ENCODE results near the gene COL21A1. TPM values are rescaled to one million over a fixed set of nuclear protein-coding genes. Genes with fewer than 3 reads are reported as not detected.
"Not testable (repeated sequence)": the region's sequence is repeated elsewhere in the genome, so short reads cannot be mapped to it uniquely, and the experiment has no call there.

Gene COL21A1
- total RNA-seq, 2 donors from 2014 or later: not detected

DNA sequence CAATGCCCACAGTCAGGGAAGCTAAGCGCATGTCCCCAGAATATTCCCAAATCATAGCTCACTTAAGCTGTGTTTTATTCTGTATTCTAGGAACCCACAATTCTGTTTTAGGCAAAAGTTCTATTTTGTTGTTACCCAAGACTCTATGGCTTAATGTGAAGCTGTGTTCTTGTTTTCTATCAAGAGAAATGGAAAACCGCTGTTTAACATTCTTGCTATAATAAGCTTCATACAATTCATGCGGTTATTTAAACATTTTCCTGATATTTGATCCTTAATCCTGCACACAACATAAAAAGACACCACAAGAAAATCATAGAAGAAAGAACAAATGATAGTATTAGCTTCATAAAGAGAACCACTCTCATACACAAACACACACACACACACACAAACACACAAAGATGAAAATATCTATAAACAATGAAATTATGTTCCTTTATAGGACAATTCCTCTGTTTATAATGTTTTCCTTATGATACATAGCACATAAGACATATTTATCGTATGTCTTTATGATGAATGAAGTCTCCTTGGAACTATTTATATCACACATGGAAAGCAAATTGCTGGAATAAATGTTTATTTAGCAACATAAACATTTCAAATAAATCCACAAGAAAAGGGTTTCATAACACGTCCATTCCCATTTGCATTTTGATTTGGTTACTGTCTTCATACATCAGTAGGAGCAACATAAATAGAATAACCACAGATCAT lies 16.4 kb upstream of the COL21A1 start:
- H3K9me3 Mint-ChIP-seq: no peaks in the 10 kb centered on the region
- ATAC-seq (replicated peaks): no peak
- no peaks in the 10 kb centered on the region for H3K27me3 Mint-ChIP-seq
- H3K4me1 Mint-ChIP-seq: no peaks in the 10 kb centered on the region
- H3K36me3 Mint-ChIP-seq (ENCODE audit: low read depth): no peaks in the 10 kb centered on the region
- H3K4me3 Mint-ChIP-seq: no peak overlapping the region
- H3K27ac Mint-ChIP-seq: no peak overlapping the region

DNA sequence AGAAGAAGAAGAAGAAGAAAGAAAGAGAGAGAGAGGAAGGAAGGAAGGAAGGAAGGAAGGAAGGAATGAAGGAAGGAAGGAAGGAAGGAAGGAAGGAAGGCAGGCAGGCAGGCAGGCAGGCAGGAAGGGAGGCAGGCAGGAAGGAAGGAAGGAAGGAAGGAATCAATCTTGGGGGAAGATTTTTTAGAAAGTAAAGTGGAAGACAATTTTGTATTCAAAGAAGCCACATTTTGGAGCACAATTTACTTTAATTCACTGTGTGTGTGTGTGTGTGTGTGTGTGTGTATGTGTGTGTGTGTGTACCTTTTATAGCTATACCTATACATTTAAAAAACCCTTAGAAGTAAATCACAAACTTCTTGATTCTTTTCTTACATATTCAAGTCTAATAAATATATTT lies 13.2 kb upstream of the COL21A1 start:
- H3K27me3 Mint-ChIP-seq; H3K36me3 Mint-ChIP-seq (ENCODE audit: low read depth); H3K27ac Mint-ChIP-seq; ATAC-seq (replicated peaks); H3K4me3 Mint-ChIP-seq; H3K9me3 Mint-ChIP-seq; H3K4me1 Mint-ChIP-seq: not testable (repeated sequence)

DNA sequence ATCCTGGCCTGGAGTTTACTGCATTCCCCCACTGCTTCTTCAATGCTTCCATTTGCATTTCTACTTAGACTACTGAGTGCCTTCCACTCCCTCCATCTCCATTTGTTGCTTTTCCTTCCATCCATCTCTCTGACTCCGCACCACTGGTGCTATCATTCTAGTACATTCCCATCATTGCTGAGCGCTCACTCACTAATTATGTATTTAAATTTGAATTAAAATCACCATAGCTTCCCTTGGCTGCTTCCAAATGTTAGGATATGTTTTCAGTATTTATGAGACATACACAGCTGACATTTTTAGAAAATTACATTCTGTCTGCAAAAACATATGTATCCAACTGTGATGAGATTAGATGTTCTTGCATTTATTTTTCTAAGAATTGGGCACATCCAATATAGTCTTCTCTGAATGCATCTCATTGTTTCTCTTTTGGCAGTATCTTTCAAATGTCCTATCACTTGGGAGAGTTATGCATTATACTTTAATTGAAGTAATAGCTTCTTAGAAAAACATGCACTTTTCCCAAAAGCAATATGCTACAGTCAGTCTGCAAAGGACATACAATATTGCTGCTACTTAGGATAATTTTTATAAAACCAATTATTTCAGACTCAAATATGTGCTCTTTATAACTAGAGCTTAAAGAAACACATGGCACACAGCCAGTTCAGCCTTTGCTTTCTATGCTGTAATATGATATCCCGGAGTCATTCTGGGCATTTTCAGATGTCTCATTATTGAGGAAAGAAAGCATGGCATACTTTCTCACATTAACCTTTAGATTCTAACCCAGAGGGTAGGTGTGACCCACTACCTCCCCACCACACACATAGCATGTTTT lies 12.1 kb upstream of the COL21A1 start:
- Mint-ChIP-seq H3K4me3 (no peak overlapping the region), H3K9me3 (no peaks in the 10 kb centered on the region), H3K4me1 (no peaks in the 10 kb centered on the region), H3K36me3 (ENCODE audit: low read depth) (no peaks in the 10 kb centered on the region), H3K27me3 (no peaks in the 10 kb centered on the region), H3K27ac (no peak overlapping the region)
- no peak for ATAC-seq (replicated peaks)

DNA sequence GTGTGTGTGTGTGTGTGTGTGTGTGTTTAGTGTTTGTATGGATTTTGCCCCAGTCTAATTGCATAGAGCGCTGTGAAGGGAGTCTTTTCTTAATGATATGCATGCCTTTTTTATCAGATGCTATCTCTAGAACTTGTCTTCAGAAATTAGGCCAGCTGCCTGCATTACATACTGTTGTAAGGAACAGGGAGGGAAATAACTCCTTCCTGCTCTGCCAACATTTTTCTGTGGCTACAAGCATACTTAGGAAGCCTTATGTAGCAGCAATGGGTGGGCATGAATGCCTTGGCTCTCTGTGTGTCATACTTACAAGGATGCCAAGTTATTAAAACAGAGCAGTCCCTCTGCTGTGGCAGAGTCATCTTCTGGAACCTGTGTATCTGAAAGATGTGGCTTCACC lies 8.0 kb upstream of the COL21A1 start:
- no peak overlapping the region for H3K27ac Mint-ChIP-seq
- no peak overlapping the region for H3K4me3 Mint-ChIP-seq

DNA sequence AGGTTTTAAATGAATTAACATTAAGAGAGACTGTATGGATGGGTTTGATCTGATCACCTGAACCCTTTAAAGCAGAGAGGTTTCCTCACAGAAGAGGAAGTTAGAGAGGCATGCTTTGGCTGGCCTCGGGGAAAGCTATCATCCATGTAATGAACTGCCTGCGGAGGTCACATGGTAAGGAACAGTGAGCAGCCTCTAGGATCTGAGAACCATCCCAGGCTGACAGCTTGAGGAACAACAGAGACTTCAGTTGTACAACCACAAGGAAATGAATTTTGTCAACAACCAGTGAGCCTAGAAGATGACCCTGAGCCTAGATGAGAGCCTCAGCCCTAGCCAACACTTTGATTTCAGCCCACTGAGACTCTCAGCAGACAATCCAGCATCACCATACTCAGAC lies 2.9 kb upstream of the COL21A1 start:
- no peak overlapping the region for H3K27ac Mint-ChIP-seq

More for the DNA sequence above, 8.0 kb upstream of the COL21A1 start:
- no peak for ATAC-seq (replicated peaks)
- H3K4me1 Mint-ChIP-seq: no peaks in the 10 kb centered on the region
- H3K27me3 Mint-ChIP-seq: no peaks in the 10 kb centered on the region
- no peaks in the 10 kb centered on the region for H3K9me3 Mint-ChIP-seq
- no peaks in the 10 kb centered on the region for H3K36me3 Mint-ChIP-seq (ENCODE audit: low read depth)

DNA sequence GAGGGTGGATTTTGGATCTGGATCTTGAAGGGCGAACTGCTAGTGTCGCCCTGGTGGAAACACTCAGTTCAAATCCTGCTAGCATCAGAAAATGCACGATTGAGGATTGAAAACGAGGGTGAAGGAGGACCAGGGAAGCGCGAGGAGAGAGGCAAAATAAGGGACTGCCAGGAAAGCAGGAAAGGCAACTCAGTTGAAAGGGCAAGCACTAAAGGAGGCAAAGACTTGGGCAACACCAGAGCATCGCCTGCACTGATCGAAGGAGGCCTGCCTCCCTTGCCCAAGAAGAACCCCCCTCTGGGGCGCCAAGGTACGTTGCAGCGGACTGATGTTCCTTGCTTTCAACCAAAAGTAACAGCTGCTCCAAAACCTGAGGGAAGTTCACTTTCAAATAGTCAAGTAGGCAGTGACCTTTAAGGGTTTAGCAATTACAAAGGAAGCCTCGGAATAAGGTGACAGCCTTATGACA lies 308 bp upstream of the COL21A1 start:
- ATAC-seq (replicated peaks): no peak
- Mint-ChIP-seq H3K27ac (no peak overlapping the region), H3K4me1 (no peaks in the 10 kb centered on the region), H3K27me3 (peaks cover 7% of the 10 kb centered on the region), H3K36me3 (ENCODE audit: low read depth) (no peaks in the 10 kb centered on the region), H3K4me3 (no peak overlapping the region), H3K9me3 (no peaks in the 10 kb centered on the region)

More for the DNA sequence above, 2.9 kb upstream of the COL21A1 start:
- Mint-ChIP-seq H3K36me3 (ENCODE audit: low read depth) (no peaks in the 10 kb centered on the region), H3K9me3 (no peaks in the 10 kb centered on the region), H3K27me3 (peaks cover 5% of the 10 kb centered on the region), H3K4me3 (no peak overlapping the region), H3K4me1 (no peaks in the 10 kb centered on the region)
- no peak for ATAC-seq (replicated peaks)

DNA sequence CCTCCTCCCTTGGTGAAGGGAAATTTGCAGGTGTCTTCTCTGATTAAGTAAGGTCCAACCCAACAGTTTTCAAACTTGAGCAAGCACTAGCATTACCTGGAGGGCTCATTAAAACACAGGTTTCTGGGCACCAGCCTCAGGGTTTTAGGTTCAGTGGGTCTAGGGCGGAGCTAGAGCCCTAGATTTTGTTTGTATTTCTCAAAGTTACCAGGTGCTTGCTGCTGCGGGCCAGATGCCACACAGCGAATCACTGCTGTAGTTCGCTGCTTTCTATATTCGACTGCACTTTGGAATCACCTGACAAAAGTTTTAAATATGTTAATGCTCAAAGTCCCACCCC lies 869 bp downstream of the COL21A1 start:
- Mint-ChIP-seq H3K4me1 (no peaks in the 10 kb centered on the region), H3K27me3 (peaks cover 7% of the 10 kb centered on the region), H3K9me3 (no peaks in the 10 kb centered on the region), H3K27ac (no peak overlapping the region), H3K4me3 (no peak overlapping the region), H3K36me3 (ENCODE audit: low read depth) (no peaks in the 10 kb centered on the region)
- ATAC-seq (replicated peaks): no peak

DNA sequence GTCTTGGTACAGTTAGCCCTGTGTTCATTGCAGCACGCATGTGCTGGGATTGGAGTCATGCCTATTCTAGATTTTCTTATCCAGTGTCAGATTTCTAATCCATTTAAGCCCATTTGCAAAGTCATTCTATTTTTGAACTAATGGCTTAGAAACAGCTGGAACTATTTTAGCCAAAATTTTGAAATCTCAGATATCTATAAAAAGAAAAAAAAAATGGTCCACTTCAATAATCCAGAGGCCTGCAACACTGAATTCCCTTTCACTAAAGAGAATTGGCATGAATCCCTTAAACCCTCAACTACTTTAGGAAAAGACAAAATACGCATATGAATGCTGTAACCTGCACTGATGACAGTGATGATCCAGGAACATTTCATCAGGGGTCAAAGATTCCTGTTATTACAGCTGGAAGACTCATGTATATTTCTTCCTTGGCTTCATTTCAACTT lies 1.5 kb downstream of the COL21A1 start:
- H3K36me3 Mint-ChIP-seq (ENCODE audit: low read depth): no peaks in the 10 kb centered on the region
- no peaks in the 10 kb centered on the region for H3K4me1 Mint-ChIP-seq
- peaks cover 7% of the 10 kb centered on the region for H3K27me3 Mint-ChIP-seq
- no peak overlapping the region for H3K4me3 Mint-ChIP-seq
- no peaks in the 10 kb centered on the region for H3K9me3 Mint-ChIP-seq
- H3K27ac Mint-ChIP-seq: no peak overlapping the region
- no peak for ATAC-seq (replicated peaks)

DNA sequence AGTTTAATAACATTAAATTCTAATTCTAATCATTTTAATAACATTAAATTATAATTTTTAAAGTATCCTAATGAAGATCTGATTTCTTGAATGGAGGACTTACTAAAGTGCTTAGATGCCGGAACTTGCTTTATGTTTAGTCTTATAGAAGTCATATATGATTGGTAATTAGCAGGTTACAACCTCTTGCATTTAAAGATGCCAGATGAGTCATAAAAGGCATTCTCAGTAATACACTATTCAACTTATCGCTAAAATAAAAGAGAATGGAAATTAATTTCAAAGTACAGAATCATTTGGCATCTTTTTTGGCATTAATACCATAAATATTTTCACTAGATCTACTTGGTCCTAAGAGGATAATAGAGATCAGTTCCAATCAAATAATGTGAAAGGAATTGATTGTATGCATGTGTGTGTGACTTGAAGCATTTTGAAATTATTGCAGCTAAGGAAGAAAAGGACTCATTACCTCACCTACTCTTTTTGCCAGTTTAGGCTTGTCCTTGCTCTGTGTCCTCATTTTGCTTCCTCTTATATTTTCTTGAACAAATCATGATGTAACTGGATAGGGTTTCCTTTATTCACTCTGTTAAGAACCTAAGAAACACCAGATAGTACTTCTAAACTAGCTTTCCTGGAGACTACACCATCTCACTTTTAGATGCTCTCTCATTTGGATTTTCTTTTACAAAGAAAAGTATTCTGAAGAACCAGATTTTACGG lies 2.7 kb downstream of the COL21A1 start:
- Mint-ChIP-seq H3K4me1 (no peaks in the 10 kb centered on the region), H3K9me3 (no peaks in the 10 kb centered on the region), H3K27me3 (peaks cover 7% of the 10 kb centered on the region), H3K27ac (no peak overlapping the region), H3K36me3 (ENCODE audit: low read depth) (no peaks in the 10 kb centered on the region), H3K4me3 (no peak overlapping the region)
- no peak for ATAC-seq (replicated peaks)

DNA sequence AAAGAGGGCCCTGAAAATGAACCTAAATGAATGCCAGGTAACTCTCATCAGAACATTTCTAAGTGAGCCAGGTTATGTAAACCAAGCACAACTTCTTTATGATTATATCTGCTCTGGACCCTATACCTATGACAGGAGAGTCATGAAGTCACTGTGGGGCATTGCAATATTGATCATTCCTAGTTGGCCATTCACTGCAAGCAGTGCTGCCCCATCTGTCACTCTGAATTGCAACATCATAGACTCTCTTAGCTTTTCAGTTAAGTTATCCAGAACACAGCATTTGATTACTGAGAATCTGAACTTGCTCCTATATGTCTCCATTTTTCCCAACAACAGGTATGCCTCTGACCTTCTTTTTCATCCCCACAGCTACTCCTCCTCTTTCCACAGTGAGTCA lies 3.3 kb downstream of the COL21A1 start:
- H3K4me1 Mint-ChIP-seq: no peaks in the 10 kb centered on the region
- H3K27ac Mint-ChIP-seq: no peak overlapping the region
- ATAC-seq (replicated peaks): no peak
- H3K27me3 Mint-ChIP-seq: peaks cover 7% of the 10 kb centered on the region
- H3K9me3 Mint-ChIP-seq: no peaks in the 10 kb centered on the region
- no peaks in the 10 kb centered on the region for H3K36me3 Mint-ChIP-seq (ENCODE audit: low read depth)
- H3K4me3 Mint-ChIP-seq: no peak overlapping the region

DNA sequence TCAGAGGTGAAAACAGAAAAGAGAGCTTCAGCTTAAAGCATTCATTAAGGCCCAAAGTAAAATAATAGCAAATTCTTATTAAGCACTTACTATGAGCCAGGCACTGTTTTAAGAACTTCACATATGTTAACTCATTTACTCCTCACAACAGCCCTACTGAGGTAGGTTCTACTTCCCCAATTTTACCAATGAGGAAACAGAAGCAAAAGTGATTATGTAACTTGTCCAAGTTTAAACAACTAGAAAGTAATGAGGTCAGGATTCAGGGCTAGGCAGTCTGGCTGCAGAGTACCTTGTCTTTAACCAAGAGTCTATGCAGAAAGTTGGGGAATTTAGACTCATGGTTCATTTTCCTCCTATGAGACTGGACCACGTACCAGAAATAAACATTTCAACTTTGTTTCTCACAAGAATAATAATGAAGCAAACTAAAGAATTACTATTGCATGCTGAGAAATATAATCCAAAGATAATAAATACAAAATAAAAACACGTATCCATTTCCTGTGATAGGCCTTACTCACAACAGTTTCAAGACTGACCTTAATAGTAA lies 3.8 kb downstream of the COL21A1 start:
- Mint-ChIP-seq H3K4me1 (no peaks in the 10 kb centered on the region), H3K27ac (no peak overlapping the region), H3K27me3 (peaks cover 7% of the 10 kb centered on the region), H3K36me3 (ENCODE audit: low read depth) (no peaks in the 10 kb centered on the region), H3K9me3 (no peaks in the 10 kb centered on the region), H3K4me3 (no peak overlapping the region)
- no peak for ATAC-seq (replicated peaks)

DNA sequence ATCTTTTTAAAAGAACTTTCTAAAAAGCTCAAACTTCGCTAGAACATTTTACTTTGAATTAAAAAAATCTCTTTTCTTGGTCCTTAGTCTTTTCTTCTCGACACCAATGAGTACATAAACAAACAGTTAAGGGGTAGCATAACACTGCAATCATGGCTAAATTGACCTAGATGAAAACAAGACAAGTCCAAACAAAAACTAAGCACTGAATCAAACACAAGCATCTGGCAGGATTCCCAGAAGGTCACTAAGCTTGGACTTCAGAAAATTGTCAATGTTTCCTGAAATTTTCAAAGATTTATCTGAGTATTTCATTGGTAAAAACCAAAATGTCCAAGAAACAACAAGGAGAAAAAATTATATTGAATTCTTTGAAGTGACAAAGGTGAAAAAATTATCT lies 5.0 kb downstream of the COL21A1 start:
- Mint-ChIP-seq H3K27me3 (peaks cover 3% of the 10 kb centered on the region), H3K27ac (no peak overlapping the region), H3K36me3 (ENCODE audit: low read depth) (no peaks in the 10 kb centered on the region), H3K9me3 (no peaks in the 10 kb centered on the region), H3K4me1 (no peaks in the 10 kb centered on the region), H3K4me3 (no peak overlapping the region)
- ATAC-seq (replicated peaks): no peak

DNA sequence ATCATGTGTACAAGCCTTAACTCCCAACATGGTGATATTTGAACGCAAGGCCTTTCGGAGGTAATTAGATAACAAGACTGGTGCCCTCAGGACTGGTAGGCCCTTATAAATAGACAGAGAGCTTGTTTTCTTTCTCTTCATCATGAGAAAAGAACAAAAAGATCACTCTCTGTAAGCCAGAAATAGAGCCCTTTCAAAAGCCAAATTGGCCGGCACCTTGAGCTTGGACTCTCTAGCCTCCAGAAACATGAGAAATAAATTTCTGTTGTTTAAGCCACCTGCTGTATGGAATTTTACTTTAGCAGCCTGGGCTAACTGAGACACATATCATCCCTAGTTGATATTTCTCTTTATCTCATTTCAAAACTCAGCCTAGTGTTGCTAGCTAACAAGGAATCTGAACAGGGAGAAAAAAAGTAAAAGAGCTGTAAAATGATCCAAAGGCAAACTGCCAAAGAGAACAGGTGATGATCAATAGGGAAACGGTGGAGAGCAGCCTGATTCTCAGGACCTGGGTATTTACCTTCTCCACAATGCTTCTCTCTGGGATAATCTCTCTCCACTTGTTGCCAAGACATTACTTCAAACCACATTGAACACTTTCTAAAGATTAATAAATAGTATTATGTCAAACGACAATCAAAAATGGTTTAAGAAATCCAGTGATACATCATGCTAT lies 6.1 kb downstream of the COL21A1 start:
- no peaks in the 10 kb centered on the region for H3K4me1 Mint-ChIP-seq
- no peaks in the 10 kb centered on the region for H3K9me3 Mint-ChIP-seq
- H3K4me3 Mint-ChIP-seq: no peak overlapping the region
- peaks cover 3% of the 10 kb centered on the region for H3K27me3 Mint-ChIP-seq
- ATAC-seq (replicated peaks): no peak
- H3K27ac Mint-ChIP-seq: no peak overlapping the region
- no peaks in the 10 kb centered on the region for H3K36me3 Mint-ChIP-seq (ENCODE audit: low read depth)

DNA sequence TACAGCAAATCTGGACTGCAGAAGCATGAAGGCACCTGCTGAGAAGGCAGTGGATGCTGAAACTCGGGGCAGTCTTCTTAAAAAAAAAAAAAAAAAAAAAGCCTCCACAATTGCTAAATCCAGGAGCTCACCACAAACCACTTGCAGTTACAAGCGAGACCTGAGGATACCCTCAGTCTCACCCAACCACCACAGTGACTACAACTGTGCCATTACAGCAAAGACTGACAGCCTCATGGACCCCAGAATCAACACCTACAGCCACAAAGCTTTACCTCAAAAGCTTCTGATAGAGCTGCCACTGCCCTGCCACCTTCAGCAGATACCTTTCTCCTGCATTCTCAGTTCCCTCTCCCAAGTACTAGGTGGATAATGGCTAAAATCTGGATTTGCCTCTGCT lies 9.0 kb downstream of the COL21A1 start:
- Mint-ChIP-seq H3K4me3 (no peak overlapping the region), H3K27ac (no peak overlapping the region), H3K27me3 (no peaks in the 10 kb centered on the region), H3K9me3 (no peaks in the 10 kb centered on the region), H3K36me3 (ENCODE audit: low read depth) (no peaks in the 10 kb centered on the region), H3K4me1 (no peaks in the 10 kb centered on the region)
- no peak for ATAC-seq (replicated peaks)

All from activated T-helper 17 cell treated with anti-CD3 and anti-CD28 coated beads, Interleukin-2, amount 50 U/mL, for 72 hours (primary cell).